ENCODE measurements around the gene TASOR.

- TF ChIP-seq, protein P1, sequence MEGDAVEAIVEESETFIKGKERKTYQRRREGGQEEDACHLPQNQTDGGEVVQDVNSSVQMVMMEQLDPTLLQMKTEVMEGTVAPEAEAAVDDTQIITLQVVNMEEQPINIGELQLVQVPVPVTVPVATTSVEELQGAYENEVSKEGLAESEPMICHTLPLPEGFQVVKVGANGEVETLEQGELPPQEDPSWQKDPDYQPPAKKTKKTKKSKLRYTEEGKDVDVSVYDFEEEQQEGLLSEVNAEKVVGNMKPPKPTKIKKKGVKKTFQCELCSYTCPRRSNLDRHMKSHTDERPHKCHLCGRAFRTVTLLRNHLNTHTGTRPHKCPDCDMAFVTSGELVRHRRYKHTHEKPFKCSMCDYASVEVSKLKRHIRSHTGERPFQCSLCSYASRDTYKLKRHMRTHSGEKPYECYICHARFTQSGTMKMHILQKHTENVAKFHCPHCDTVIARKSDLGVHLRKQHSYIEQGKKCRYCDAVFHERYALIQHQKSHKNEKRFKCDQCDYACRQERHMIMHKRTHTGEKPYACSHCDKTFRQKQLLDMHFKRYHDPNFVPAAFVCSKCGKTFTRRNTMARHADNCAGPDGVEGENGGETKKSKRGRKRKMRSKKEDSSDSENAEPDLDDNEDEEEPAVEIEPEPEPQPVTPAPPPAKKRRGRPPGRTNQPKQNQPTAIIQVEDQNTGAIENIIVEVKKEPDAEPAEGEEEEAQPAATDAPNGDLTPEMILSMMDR (conservative IDR thresholded peaks at IDR 0.05; ENCODE audit: low read depth, low read length), result no peak
- TF ChIP-seq EZH2 (IDR thresholded peaks at IDR 0.05; ENCODE audit: low read length, unreplicated experiment) (no peak), EZH2phosphoT487 (IDR thresholded peaks at IDR 0.05; ENCODE audit: borderline replicate concordance, low read length) (no peak)
These were observed 5.1 kb upstream of the TASOR start for GRCh38 chr3:56688191-56688590.

Data from PC-3 (cell line).